Ishikawa (cell line): Measurements from ENCODE around the gene NOS3.

ENCODE experiments used
- CEBPB ChIP-seq: IDR thresholded peaks from 2 replicates; pipeline ENCODE4 v1.6.1; 2012
- CREB1 ChIP-seq: IDR thresholded peaks from 2 replicates; pipeline ENCODE4 v1.6.1; 2012; ENCODE audit warnings: low read depth
- EGR1 ChIP-seq: IDR thresholded peaks from 2 replicates; pipeline ENCODE4 v1.6.1; 2012
- EP300 ChIP-seq: IDR thresholded peaks from 2 replicates; pipeline ENCODE4 v1.6.1; 2012; ENCODE audit warnings: borderline replicate concordance
- FOXM1 ChIP-seq: IDR thresholded peaks from 2 replicates; pipeline ENCODE4 v1.6.1; 2012; ENCODE audit warnings: low read depth, borderline replicate concordance
- NFIC ChIP-seq: IDR thresholded peaks from 2 replicates; pipeline ENCODE4 v1.6.1; 2012
- RAD21 ChIP-seq: IDR thresholded peaks from 2 replicates; pipeline ENCODE4 v1.6.1; 2012; ENCODE audit warnings: low read depth
- TAF1 ChIP-seq: IDR thresholded peaks from 2 replicates; pipeline ENCODE4 v1.6.1; 2012; ENCODE audit warnings: low read depth, mild to moderate bottlenecking
- TCF12 ChIP-seq: IDR thresholded peaks from 2 replicates; pipeline ENCODE4 v1.6.1; 2012; ENCODE audit warnings: low read depth
- TEAD4 ChIP-seq: IDR thresholded peaks from 2 replicates; pipeline ENCODE4 v1.6.1; 2012
- YY1 ChIP-seq: IDR thresholded peaks from 2 replicates; pipeline ENCODE4 v1.6.1; 2012; ENCODE audit warnings: low read depth
- ZBTB7A ChIP-seq: IDR thresholded peaks from 2 replicates; pipeline ENCODE4 v1.6.1; 2012; ENCODE audit warnings: low read depth
- TF ChIP-seq, protein P1 (sequence below): IDR thresholded peaks from 2 replicates; pipeline ENCODE4 v1.6.1; 2012
- TF ChIP-seq, protein P2 (sequence below): IDR thresholded peaks from 2 replicates; pipeline ENCODE4 v1.6.1; 2012; ENCODE audit warnings: low read depth, mild to moderate bottlenecking
- TF ChIP-seq, protein P3 (sequence below): IDR thresholded peaks from 2 replicates; pipeline ENCODE4 v1.6.1; 2012

The NOS3 gene

DNA sequence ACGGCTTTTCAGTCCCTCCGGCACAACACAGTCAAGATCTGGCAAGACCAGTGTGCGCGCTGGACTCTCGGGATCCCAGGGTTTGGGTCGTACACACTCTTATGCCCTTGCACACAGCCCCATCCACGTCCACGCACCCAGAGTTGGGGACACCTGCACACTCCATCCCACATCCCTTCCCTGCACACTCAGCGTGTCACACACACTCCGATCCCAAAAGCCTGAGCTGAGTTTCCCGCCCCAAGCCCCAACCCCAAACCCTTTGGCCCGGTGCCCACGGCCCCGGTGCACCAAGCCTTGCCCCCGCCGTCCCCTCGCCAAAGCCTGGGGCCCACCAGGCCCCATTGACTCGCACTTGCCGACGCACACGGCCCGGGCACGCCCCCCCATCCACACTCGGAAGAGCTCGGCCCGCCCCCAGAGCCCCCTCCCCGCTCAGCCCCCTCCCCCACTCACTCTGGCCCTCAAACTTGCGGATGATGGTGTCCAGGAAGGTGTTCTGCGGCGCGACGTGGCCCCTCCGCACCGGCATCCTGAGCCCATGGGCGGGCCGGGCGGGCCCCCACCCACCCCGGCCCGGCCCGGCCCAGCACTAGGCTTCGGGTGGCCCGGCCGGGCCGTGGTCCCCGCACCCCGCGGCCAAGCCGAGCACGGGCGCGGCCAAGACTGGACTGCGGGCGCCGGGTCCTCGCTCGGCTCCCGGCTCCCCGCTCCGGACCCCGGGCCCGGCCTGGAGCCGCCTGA, 13.3 kb upstream of the NOS3 start:
- TF ChIP-seq EGR1: no peak
- TF ChIP-seq CREB1: no peak
- TF ChIP-seq TAF1: no peak
- no peak for TF ChIP-seq ZBTB7A
- no peak for TF ChIP-seq RAD21
- TF ChIP-seq TEAD4: no peak
- TF ChIP-seq, protein P1, sequence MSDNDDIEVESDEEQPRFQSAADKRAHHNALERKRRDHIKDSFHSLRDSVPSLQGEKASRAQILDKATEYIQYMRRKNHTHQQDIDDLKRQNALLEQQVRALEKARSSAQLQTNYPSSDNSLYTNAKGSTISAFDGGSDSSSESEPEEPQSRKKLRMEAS: no peak
- no peak for TF ChIP-seq FOXM1
- TF ChIP-seq, protein P2, sequence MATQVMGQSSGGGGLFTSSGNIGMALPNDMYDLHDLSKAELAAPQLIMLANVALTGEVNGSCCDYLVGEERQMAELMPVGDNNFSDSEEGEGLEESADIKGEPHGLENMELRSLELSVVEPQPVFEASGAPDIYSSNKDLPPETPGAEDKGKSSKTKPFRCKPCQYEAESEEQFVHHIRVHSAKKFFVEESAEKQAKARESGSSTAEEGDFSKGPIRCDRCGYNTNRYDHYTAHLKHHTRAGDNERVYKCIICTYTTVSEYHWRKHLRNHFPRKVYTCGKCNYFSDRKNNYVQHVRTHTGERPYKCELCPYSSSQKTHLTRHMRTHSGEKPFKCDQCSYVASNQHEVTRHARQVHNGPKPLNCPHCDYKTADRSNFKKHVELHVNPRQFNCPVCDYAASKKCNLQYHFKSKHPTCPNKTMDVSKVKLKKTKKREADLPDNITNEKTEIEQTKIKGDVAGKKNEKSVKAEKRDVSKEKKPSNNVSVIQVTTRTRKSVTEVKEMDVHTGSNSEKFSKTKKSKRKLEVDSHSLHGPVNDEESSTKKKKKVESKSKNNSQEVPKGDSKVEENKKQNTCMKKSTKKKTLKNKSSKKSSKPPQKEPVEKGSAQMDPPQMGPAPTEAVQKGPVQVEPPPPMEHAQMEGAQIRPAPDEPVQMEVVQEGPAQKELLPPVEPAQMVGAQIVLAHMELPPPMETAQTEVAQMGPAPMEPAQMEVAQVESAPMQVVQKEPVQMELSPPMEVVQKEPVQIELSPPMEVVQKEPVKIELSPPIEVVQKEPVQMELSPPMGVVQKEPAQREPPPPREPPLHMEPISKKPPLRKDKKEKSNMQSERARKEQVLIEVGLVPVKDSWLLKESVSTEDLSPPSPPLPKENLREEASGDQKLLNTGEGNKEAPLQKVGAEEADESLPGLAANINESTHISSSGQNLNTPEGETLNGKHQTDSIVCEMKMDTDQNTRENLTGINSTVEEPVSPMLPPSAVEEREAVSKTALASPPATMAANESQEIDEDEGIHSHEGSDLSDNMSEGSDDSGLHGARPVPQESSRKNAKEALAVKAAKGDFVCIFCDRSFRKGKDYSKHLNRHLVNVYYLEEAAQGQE: no peak
- TF ChIP-seq, protein P3, sequence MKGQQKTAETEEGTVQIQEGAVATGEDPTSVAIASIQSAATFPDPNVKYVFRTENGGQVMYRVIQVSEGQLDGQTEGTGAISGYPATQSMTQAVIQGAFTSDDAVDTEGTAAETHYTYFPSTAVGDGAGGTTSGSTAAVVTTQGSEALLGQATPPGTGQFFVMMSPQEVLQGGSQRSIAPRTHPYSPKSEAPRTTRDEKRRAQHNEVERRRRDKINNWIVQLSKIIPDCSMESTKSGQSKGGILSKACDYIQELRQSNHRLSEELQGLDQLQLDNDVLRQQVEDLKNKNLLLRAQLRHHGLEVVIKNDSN: no peak
- no peak for TF ChIP-seq EP300
- TF ChIP-seq TCF12: no peak
- no peak for TF ChIP-seq YY1

DNA sequence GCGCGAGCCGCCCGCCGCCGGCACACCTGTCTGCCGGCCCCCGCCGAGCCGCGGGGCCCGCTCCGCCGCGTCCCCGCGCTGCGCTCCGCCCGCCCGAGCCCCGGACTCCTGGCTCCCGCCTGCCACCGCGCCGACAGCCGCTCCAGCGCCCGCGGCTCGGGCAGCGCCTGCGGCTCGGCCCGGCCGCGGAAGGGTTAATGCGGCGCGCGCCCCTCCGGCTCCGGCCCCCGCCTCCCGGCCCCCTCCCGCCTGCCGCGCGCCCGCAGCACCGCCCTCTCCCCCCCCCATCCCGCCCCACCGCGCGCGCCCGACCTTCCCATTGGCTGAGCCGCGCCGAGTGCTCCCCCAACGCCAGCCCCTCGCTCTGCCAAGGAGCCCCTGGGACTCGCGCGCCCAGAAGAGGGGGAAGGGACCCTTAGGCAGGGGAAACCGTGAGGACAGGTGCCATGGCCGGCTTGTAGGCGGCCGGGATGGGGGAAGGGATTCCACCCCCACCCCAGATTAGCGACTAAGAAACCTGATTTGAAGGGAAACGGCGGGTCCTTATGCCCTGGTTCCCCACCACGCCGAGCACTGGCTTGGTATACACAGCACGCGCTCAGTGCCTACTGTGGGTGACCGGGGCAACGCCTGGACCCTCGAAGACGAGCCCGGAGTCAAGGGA, 12.6 kb upstream of the NOS3 start, which contains the start of gene KCNH2:
TSS of gene KCNH2 (minus strand) at position 196 of the 664 bp plus-strand sequence. CDS start 408 bp downstream, outside the sequence.
- TF ChIP-seq ZBTB7A: peak; percentile 86
- TF ChIP-seq, protein P1: peak; percentile 32
- TF ChIP-seq TCF12: peak; percentile 14; the same call in 1 of the 2 replicates
- TF ChIP-seq YY1: no peak

DNA sequence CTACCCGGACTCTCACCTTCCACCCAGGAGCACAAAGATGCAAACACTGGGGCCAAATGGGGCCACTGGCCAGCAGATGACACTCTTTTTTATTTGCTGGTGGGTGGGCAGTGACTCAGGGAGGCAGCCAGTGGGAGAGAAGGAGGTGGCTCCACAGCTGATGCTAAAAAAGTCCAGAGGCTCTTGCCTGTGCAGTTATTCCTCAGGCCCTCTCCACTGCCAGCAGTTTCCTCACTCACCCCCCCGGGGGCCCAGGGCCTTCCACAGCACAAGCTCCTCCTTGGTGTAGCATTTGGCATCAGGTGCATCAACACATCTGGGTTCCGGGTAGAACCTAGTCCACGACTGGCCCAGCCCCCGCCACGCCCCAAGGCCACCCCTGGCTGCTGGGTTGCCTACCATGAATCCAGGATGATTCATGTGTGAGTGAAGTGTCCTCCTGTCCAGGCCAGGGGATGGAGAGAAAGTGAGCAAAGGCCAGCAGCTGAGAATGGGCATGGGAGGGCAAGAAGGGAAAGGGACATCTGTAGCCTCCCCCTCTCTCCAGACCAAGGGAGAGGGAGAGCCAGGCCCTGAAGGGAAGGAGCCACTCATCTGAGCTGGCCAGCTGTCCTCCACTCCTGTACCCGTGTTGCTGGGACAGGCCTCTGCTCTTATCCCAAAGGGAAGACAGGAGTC, 11.0 kb upstream of the NOS3 start:
- TF ChIP-seq CEBPB (no peak), FOXM1 (no peak), ZBTB7A (no peak), TCF12 (no peak), RAD21 (no peak), NFIC (no peak), EP300 (no peak), EGR1 (no peak)
- TF ChIP-seq, protein P1: no peak

DNA sequence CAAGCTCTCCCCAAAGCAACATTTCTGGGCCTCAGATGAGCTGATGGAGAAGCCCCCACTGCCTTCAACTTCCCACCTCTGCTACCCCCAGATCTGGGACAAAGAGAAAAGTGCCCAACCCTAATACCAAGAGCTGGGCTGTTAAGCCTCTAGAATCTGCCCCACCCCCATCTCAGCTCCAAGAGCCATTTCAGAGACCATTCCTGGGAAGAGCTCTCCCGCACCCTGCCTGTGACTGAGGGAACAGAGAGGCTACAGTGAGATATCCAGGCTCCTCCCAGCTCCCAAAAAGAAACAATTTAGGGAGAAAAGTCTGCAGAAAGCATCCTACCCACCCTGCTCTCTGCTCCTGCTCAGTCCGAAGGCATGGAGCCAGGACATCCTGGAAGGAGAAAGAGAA, 10.2 kb upstream of the NOS3 start:
- TF ChIP-seq FOXM1 (no peak), CEBPB (no peak), TCF12 (no peak), NFIC (no peak), EGR1 (no peak)
- TF ChIP-seq, protein P1: no peak

DNA sequence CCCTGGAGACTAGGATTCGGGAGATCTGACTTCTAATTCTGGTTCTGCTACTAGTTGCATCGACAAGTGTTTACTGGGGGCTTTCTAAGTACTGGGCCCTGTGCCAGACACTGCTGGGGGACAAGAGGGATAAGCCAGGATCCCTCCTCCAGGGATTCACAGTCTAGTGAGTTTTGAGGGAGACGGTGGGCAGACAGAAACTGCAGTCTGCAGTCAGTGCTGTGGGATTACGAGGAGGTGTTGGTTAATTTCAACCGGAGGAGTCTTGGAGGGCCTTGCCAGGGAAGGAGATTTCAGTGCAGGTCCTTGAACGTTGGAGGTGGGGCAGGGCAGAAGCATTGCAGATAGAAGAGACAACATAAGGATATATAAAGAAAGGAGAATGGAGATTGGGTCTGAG, 9.2 kb upstream of the NOS3 start:
- TF ChIP-seq YY1: no peak
- TF ChIP-seq ZBTB7A: no peak
- TF ChIP-seq NFIC: no peak
- no peak for TF ChIP-seq FOXM1
- TF ChIP-seq, protein P2: no peak
- TF ChIP-seq EGR1: no peak
- no peak for TF ChIP-seq TCF12
- TF ChIP-seq, protein P3: no peak
- TF ChIP-seq, protein P1: no peak
- no peak for TF ChIP-seq CEBPB
- TF ChIP-seq RAD21: no peak
- no peak for TF ChIP-seq TEAD4
- no peak for TF ChIP-seq TAF1
- TF ChIP-seq CREB1: no peak
- no peak for TF ChIP-seq EP300
